Astrocyte of the cerebellum (primary cell): Measurements from ENCODE around the gene SRRD.
A peak's percentile ranks its signal among the peaks of the same experiment; 100 is the strongest.

Source experiments
- DNase-seq: peaks from one replicate; pipeline ENCODE4 v3.0.0-alpha.2; 2011; ENCODE audit warnings: low read depth
- H3K4me3 ChIP-seq: 2 replicates; pipeline ENCODE4 v1.5.1; 2011; ENCODE audit warnings: mild to moderate bottlenecking, low read depth, low read length, moderate library complexity
- CTCF ChIP-seq: IDR thresholded peaks from 2 replicates; pipeline ENCODE4 v1.5.1; 2012; ENCODE audit warnings: low read length, low read depth, moderate library complexity, mild to moderate bottlenecking; ENCODE audit errors: missing control alignments
- in situ Hi-C: cut with HindIII; loops from 2 replicates; pipeline ENCODE4 v1.10.0; 2017; ENCODE audit warnings: low sequenced_read_pairs

The SRRD gene

GRCh38 chr22:26453216-26453615 lies 30.5 kb upstream of the SRRD start:
- TF ChIP-seq CTCF, result no peak
- in situ Hi-C loops, result no loop called here
- H3K4me3 ChIP-seq, result no peak overlapping the region
- DNase-seq, result no peak

- DNase-seq, result no peak
- in situ Hi-C loops, result no loop called here
- TF ChIP-seq CTCF, result no peak
- H3K4me3 ChIP-seq, result no peak overlapping the region
These were observed 29.7 kb upstream of the SRRD start for GRCh38 chr22:26453812-26454500.

- in situ Hi-C loops, result no loop called here
- no peak overlapping the region for H3K4me3 ChIP-seq
- no peak for DNase-seq
- TF ChIP-seq CTCF, result no peak
These were observed 25.9 kb upstream of the SRRD start for GRCh38 chr22:26457661-26458272.

- TF ChIP-seq CTCF, result no peak
- DNase-seq, result no peak
- in situ Hi-C loops, result loop anchor here (10.0 kb wide), 1 partner anchor 95 kb away; no protein-coding TSS in a partner anchor
- H3K4me3 ChIP-seq, result no peak overlapping the region
These were observed 23.5 kb upstream of the SRRD start for GRCh38 chr22:26460202-26460601.

GRCh38 chr22:26461188-26461810 lies 22.4 kb upstream of the SRRD start:
- no peak overlapping the region for H3K4me3 ChIP-seq
- TF ChIP-seq CTCF, result peak; percentile 86
- in situ Hi-C loops, result loop anchor here (10.0 kb wide), 1 partner anchor 96 kb away; no protein-coding TSS in a partner anchor

GRCh38 chr22:26462051-26462450 lies 21.6 kb upstream of the SRRD start:
- in situ Hi-C loops, result loop anchor here (10.0 kb wide), 1 partner anchor 97 kb away; no protein-coding TSS in a partner anchor
- DNase-seq, result no peak
- no peak for TF ChIP-seq CTCF
- no peak overlapping the region for H3K4me3 ChIP-seq

More at GRCh38 chr22:26461188-26461810, 22.4 kb upstream of the SRRD start:
- no peak for DNase-seq
